GM18873 (cell line): ENCODE data around the gene RIPOR1.
"Not testable (repeated sequence)": the region's sequence is repeated elsewhere in the genome, so short reads cannot be mapped to it uniquely, and the experiment has no call there.

Source experiments
- ATAC-seq: cut with Tn5 transposase; IDR thresholded peaks from one replicate; pipeline ENCODE4 v1.9.1; 2021; ENCODE audit warnings: mild to moderate bottlenecking, moderate library complexity, moderate number of reproducible peaks; ENCODE audit not compliant: unreplicated experiment, low FRiP score

Gene RIPOR1, protein sequence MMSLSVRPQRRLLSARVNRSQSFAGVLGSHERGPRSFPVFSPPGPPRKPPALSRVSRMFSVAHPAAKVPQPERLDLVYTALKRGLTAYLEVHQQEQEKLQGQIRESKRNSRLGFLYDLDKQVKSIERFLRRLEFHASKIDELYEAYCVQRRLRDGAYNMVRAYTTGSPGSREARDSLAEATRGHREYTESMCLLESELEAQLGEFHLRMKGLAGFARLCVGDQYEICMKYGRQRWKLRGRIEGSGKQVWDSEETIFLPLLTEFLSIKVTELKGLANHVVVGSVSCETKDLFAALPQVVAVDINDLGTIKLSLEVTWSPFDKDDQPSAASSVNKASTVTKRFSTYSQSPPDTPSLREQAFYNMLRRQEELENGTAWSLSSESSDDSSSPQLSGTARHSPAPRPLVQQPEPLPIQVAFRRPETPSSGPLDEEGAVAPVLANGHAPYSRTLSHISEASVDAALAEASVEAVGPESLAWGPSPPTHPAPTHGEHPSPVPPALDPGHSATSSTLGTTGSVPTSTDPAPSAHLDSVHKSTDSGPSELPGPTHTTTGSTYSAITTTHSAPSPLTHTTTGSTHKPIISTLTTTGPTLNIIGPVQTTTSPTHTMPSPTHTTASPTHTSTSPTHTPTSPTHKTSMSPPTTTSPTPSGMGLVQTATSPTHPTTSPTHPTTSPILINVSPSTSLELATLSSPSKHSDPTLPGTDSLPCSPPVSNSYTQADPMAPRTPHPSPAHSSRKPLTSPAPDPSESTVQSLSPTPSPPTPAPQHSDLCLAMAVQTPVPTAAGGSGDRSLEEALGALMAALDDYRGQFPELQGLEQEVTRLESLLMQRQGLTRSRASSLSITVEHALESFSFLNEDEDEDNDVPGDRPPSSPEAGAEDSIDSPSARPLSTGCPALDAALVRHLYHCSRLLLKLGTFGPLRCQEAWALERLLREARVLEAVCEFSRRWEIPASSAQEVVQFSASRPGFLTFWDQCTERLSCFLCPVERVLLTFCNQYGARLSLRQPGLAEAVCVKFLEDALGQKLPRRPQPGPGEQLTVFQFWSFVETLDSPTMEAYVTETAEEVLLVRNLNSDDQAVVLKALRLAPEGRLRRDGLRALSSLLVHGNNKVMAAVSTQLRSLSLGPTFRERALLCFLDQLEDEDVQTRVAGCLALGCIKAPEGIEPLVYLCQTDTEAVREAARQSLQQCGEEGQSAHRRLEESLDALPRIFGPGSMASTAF

GRCh38 chr16:67528222-67528869, at the start of gene RIPOR1:
Gene RIPOR1 (plus strand): TSS chr16:67528829. CDS start chr16:67538447, 9,618 bp downstream.
- no peak for ATAC-seq

- ATAC-seq: peak; percentile 79
Observed at GRCh38 chr16:67480833-67481560, 47.6 kb upstream of the RIPOR1 start, which contains the start of gene ATP6V0D1. Gene ATP6V0D1 (minus strand): TSS chr16:67481157. CDS start chr16:67481086, 71 bp downstream.

GRCh38 chr16:67481561-67482232, 46.9 kb upstream of the RIPOR1 start:
- peak; percentile 5 for ATAC-seq

- no peak for ATAC-seq
Observed at GRCh38 chr16:67482233-67482924, 46.2 kb upstream of the RIPOR1 start.

- no peak for ATAC-seq
Observed at GRCh38 chr16:67483150-67483549, 45.5 kb upstream of the RIPOR1 start, which contains the start of gene AGRP. Gene AGRP (minus strand): TSS chr16:67483547. CDS start chr16:67483398, 149 bp downstream.

- ATAC-seq: no peak
Observed at GRCh38 chr16:67483731-67484525, 44.7 kb upstream of the RIPOR1 start.

GRCh38 chr16:67486805-67487204, 41.8 kb upstream of the RIPOR1 start:
- no peak for ATAC-seq

- ATAC-seq: not testable (repeated sequence)
Observed at GRCh38 chr16:67487561-67487960, 41.1 kb upstream of the RIPOR1 start.

DNA sequence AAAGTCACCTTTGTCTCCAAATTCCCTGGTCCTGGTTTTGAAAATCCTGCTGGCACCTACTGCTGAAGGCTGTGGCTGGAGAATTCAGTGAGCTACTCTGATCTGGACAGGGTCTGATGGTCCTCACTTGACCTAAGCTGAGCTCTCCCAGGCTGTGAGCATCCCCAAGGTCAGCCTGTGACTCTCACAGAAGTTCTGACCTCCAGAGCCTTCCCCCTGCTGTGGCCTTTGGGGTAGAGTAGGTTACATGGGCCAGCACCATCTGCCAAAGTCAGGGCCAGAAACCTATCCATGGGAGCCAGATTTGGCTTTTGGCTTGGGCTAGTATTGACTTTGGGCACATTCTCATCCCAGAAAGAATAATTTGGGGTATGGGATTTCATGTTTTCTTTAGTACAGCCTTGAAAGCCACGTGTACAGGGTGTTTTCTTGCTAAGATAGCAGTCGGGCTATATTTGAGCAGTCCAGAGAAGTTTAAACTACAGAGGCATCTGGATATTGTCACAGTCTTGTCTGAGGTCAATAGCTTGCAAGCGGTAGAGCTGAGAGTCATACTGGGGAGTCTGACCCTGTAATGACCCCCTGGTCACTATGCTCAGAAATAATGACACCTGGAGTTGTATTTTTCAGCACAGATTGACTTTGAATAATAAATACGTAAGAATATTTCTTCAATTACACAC, 39.1 kb upstream of the RIPOR1 start:
- ATAC-seq: no peak

GRCh38 chr16:67490335-67491096, 38.1 kb upstream of the RIPOR1 start:
- no peak for ATAC-seq

GRCh38 chr16:67499106-67499505, 29.5 kb upstream of the RIPOR1 start:
- ATAC-seq: no peak

- no peak for ATAC-seq
Observed at GRCh38 chr16:67504031-67505021, 24.3 kb upstream of the RIPOR1 start.

GRCh38 chr16:67506468-67506867, 22.2 kb upstream of the RIPOR1 start:
- no peak for ATAC-seq

DNA sequence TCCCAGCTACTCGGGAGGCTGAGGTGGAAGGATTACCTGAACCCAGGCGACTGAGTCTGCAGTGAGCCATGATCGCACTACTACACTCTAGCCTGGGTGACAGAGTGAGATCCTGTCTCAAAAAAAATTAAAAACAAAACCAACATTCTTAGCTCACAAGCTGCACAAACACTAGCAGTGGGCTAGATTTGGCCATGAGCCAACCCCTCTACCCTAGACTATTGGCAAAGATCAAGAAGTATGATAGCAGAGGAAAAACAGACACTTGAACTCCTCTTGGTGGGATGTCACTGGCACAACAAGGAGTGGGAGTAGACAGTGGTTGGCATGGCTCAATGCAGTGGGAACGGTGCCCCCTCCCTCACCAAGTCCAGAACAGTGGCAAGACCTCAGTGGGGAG, 19.6 kb upstream of the RIPOR1 start:
- ATAC-seq: no peak

- ATAC-seq: not testable (repeated sequence)
Observed at GRCh38 chr16:67513892-67514291, 14.7 kb upstream of the RIPOR1 start.
